Measurements from ENCODE around the gene NAIF1.

Gene NAIF1

GRCh38 chr9:128102196-128102595 is 35.1 kb upstream of the NAIF1 start:
- DNase-seq (ENCODE audit: low spot score) = no peak

- no peak for DNase-seq (ENCODE audit: low spot score)
Measured at GRCh38 chr9:128101690-128102089, 34.6 kb upstream of the NAIF1 start.

GRCh38 chr9:128101231-128101661 is 34.1 kb upstream of the NAIF1 start:
- DNase-seq (ENCODE audit: low spot score) = no peak

GRCh38 chr9:128100581-128100980 is 33.5 kb upstream of the NAIF1 start:
- DNase-seq (ENCODE audit: low spot score) = no peak

GRCh38 chr9:128099932-128100491 is 32.9 kb upstream of the NAIF1 start:
- peak; percentile 67 for DNase-seq (ENCODE audit: low spot score)

- DNase-seq (ENCODE audit: low spot score) = peak; percentile 5
Measured at GRCh38 chr9:128099231-128099931, 32.3 kb upstream of the NAIF1 start.

GRCh38 chr9:128098297-128099230 is 31.4 kb upstream of the NAIF1 start:
- peak; percentile 88 for DNase-seq (ENCODE audit: low spot score)

GRCh38 chr9:128097543-128098296 is 30.6 kb upstream of the NAIF1 start:
- no peak for DNase-seq (ENCODE audit: low spot score)

- DNase-seq (ENCODE audit: low spot score) = no peak
Measured at GRCh38 chr9:128096616-128097536, 29.8 kb upstream of the NAIF1 start.

- no peak for DNase-seq (ENCODE audit: low spot score)
Measured at GRCh38 chr9:128094950-128095544, 27.9 kb upstream of the NAIF1 start.

- DNase-seq (ENCODE audit: low spot score) = peak; percentile 94
Measured at GRCh38 chr9:128094166-128094949, 27.2 kb upstream of the NAIF1 start.

GRCh38 chr9:128093011-128093410 is 25.9 kb upstream of the NAIF1 start:
- DNase-seq (ENCODE audit: low spot score) = no peak

GRCh38 chr9:128092199-128092977 is 25.3 kb upstream of the NAIF1 start:
- DNase-seq (ENCODE audit: low spot score) = no peak

GRCh38 chr9:128091571-128091970 is 24.5 kb upstream of the NAIF1 start:
- no peak for DNase-seq (ENCODE audit: low spot score)

- no peak for DNase-seq (ENCODE audit: low spot score)
Measured at GRCh38 chr9:128091144-128091543, 24.0 kb upstream of the NAIF1 start.

GRCh38 chr9:128089299-128089698 is 22.2 kb upstream of the NAIF1 start:
- DNase-seq (ENCODE audit: low spot score) = no peak

GRCh38 chr9:128088253-128088945 is 21.3 kb upstream of the NAIF1 start:
- no peak for DNase-seq (ENCODE audit: low spot score)

GRCh38 chr9:128087262-128087661 is 20.1 kb upstream of the NAIF1 start:
- no peak for DNase-seq (ENCODE audit: low spot score)
